H1 (cell line): ENCODE data around the gene NR3C2. TPM values are rescaled to one million over a fixed set of nuclear protein-coding genes. Genes with fewer than 3 reads are reported as not detected.

Experiments
- CTCF ChIA-PET: fragments of 300-600 bp; sonication (Branson Sonifier 250); formaldehyde crosslinking; loops from one replicate; lab custom pipeline; 2021; ENCODE audit not compliant: partially characterized antibody; lab: Charles Lee
- POLR2A ChIA-PET: fragments of 300-600 bp; sonication (Branson Sonifier 250); formaldehyde crosslinking; loops from one replicate; lab custom pipeline; 2021; ENCODE audit warnings: inconsistent platforms; ENCODE audit not compliant: partially characterized antibody; lab: Charles Lee
- DNase-seq, 2 experiments: peaks; one replicate each; pipeline versions ENCODE4 v3.0.0 to v3.0.0-alpha.2; 2010 to 2022; ENCODE audit warnings: low spot score in 2 of 2, low read depth in 1 of 2, mixed read lengths in 1 of 2
- FAIRE-seq: peaks from 2 replicates; lab custom pipeline; 2011; peaks lifted over from hg19 to GRCh38; lab: Jason Lieb, UNC
- H2AFZ ChIP-seq: 2 replicates; pipeline ENCODE4 v1.8.1; 2012; ENCODE audit warnings: low read length, inconsistent platforms
- H2AK5ac ChIP-seq: 2 replicates; pipeline ENCODE4 v1.6.1; 2013; ENCODE audit warnings: low read depth, low read length
- H2BK120ac ChIP-seq: replicated peaks from 2 replicates; pipeline ENCODE3; 2013; ENCODE audit warnings: low read depth, low read length, inconsistent platforms
- H2BK12ac ChIP-seq: 2 replicates; pipeline ENCODE4 v1.6.1; 2013; ENCODE audit warnings: low read depth, low read length
- H2BK15ac ChIP-seq: 2 replicates; pipeline ENCODE4 v1.6.1; 2013; ENCODE audit warnings: low read length
- H2BK20ac ChIP-seq: 2 replicates; pipeline ENCODE4 v1.6.1; 2013; ENCODE audit warnings: low read length
- H2BK5ac ChIP-seq: 2 replicates; pipeline ENCODE4 v1.6.1; 2013; ENCODE audit warnings: low read depth, low read length
- H3K14ac ChIP-seq: 2 replicates; pipeline ENCODE4 v1.6.1; 2013; ENCODE audit warnings: inconsistent platforms; ENCODE audit not compliant: insufficient read length
- H3K18ac ChIP-seq: 2 replicates; pipeline ENCODE4 v1.6.1; 2013; ENCODE audit warnings: low read length; ENCODE audit errors: extremely low read depth
- H3K23ac ChIP-seq: 2 replicates; pipeline ENCODE4 v1.6.1; 2013; ENCODE audit warnings: inconsistent platforms; ENCODE audit not compliant: insufficient read length
- H3K23me2 ChIP-seq: 2 replicates; pipeline ENCODE4 v1.6.1; 2013; ENCODE audit warnings: low read depth, low read length
- H3K27ac ChIP-seq: 2 replicates; pipeline ENCODE4 v1.6.1; 2011; ENCODE audit warnings: low read depth, low read length, inconsistent platforms
- H3K27me3 ChIP-seq, 4 experiments: replicated peaks in 1 of 4; 1 replicate in 1 of 4; 2 replicates in 3 of 4; pipeline versions ENCODE4 v1.6.1 to v1.8.1; 2011 to 2013; ENCODE audit warnings: low read length in 3 of 4, mild to moderate bottlenecking in 3 of 4, inconsistent platforms in 2 of 4, mixed read lengths in 2 of 4, moderate library complexity in 1 of 4; ENCODE audit not compliant: control insufficient read depth in 3 of 4, insufficient read depth in 3 of 4; ENCODE audit errors: extremely low read depth in 1 of 4
- H3K36me3 ChIP-seq, 4 experiments: 2 replicates each; pipeline versions ENCODE4 v1.6.1 to v1.8.1; 2011 to 2013; ENCODE audit warnings: mild to moderate bottlenecking in 4 of 4, low read length in 3 of 4, moderate library complexity in 2 of 4, control low read depth in 1 of 4, inconsistent platforms in 1 of 4; ENCODE audit not compliant: insufficient read depth in 4 of 4, control insufficient read depth in 2 of 4
- H3K4ac ChIP-seq: replicated peaks from 2 replicates; pipeline ENCODE3; 2013; ENCODE audit warnings: low read length, low read depth, mixed read lengths, inconsistent platforms; ENCODE audit not compliant: insufficient read length
- H3K4me1 ChIP-seq, 4 experiments: replicated peaks in 1 of 4; 1 replicate in 1 of 4; 2 replicates in 3 of 4; pipeline versions ENCODE4 v1.6.1 to v1.8.1; 2011 to 2013; ENCODE audit warnings: low read length in 3 of 4, inconsistent platforms in 2 of 4, mixed read lengths in 1 of 4; ENCODE audit not compliant: insufficient read depth in 4 of 4, control insufficient read depth in 3 of 4
- H3K4me2 ChIP-seq, 2 experiments: 2 replicates each; pipeline versions ENCODE4 v1.6.1 to v1.8.1; 2011 to 2013; ENCODE audit warnings: low read depth in 2 of 2, low read length in 2 of 2, control low read depth in 1 of 2, inconsistent platforms in 1 of 2, mild to moderate bottlenecking in 1 of 2; ENCODE audit not compliant: insufficient read depth in 1 of 2
- H3K4me3 ChIP-seq, 4 experiments: fragments of 200-600, 300-600 bp in 1 of 4; sonication (generic), shearing (Covaris generic), sonication (Bioruptor Twin) in 1 of 4; 2 replicates each; pipeline versions ENCODE4 v1.5.1 to v1.8.1; 2011 to 2016; ENCODE audit warnings: low read length in 4 of 4, low read depth in 3 of 4, control low read depth in 2 of 4, inconsistent platforms in 2 of 4, mild to moderate bottlenecking in 2 of 4, mixed read lengths in 1 of 4, moderate library complexity in 1 of 4; ENCODE audit not compliant: insufficient read depth in 2 of 4; ENCODE audit errors: extremely low read depth in 1 of 4
- H3K56ac ChIP-seq: replicated peaks from 2 replicates; pipeline ENCODE3; 2013; ENCODE audit warnings: low read depth, mild to moderate bottlenecking, mixed read lengths, low read length, inconsistent platforms; ENCODE audit not compliant: insufficient read length
- H3K79me1 ChIP-seq: 2 replicates; pipeline ENCODE4 v1.6.1; 2013; ENCODE audit warnings: low read depth, low read length, control low read depth
- H3K79me2 ChIP-seq, 2 experiments: 2 replicates each; pipeline versions ENCODE4 v1.6.1 to v1.8.1; 2012 to 2013; ENCODE audit warnings: low read length in 2 of 2, mild to moderate bottlenecking in 2 of 2, inconsistent platforms in 1 of 2; ENCODE audit not compliant: insufficient read depth in 2 of 2, control insufficient read depth in 1 of 2
- H3K9ac ChIP-seq, 4 experiments: replicated peaks in 1 of 4; 1 replicate in 1 of 4; 2 replicates in 3 of 4; pipeline versions ENCODE4 v1.6.1 to v1.8.1; 2011 to 2013; ENCODE audit warnings: low read depth in 3 of 4, low read length in 3 of 4, control low read depth in 2 of 4, mild to moderate bottlenecking in 2 of 4, moderate library complexity in 2 of 4, inconsistent platforms in 1 of 4; ENCODE audit errors: extremely low read depth in 1 of 4
- H3K9me3 ChIP-seq, 2 experiments: 2 replicates each; pipeline versions ENCODE4 v1.6.1 to v1.8.1; 2012 to 2013; ENCODE audit warnings: mild to moderate bottlenecking in 2 of 2, moderate library complexity in 2 of 2, control low read depth in 1 of 2, inconsistent platforms in 1 of 2, low read depth in 1 of 2, low read length in 1 of 2, mixed read lengths in 1 of 2; ENCODE audit not compliant: insufficient read depth in 2 of 2
- H4K20me1 ChIP-seq, 2 experiments: replicated peaks in 1 of 2; 2 replicates each; pipeline versions ENCODE3 to v1.8.1; 2011 to 2013; ENCODE audit warnings: inconsistent platforms in 2 of 2, low read length in 2 of 2, mild to moderate bottlenecking in 1 of 2; ENCODE audit not compliant: insufficient read depth in 2 of 2, control insufficient read depth in 1 of 2
- H4K5ac ChIP-seq: 2 replicates; pipeline ENCODE4 v1.6.1; 2013; ENCODE audit warnings: low read length, low read depth, mixed read lengths, inconsistent platforms; ENCODE audit not compliant: insufficient read length
- H4K8ac ChIP-seq: 2 replicates; pipeline ENCODE4 v1.8.0; 2013; ENCODE audit warnings: mild to moderate bottlenecking, moderate library complexity, low read length, inconsistent platforms; ENCODE audit not compliant: insufficient read depth; ENCODE audit errors: extremely low read depth
- H4K91ac ChIP-seq: replicated peaks from 2 replicates; pipeline ENCODE3; 2013; ENCODE audit warnings: low read length, mixed read lengths, inconsistent platforms; ENCODE audit not compliant: insufficient read length
- EGR1 ChIP-seq: IDR thresholded peaks from 2 replicates; pipeline ENCODE4 v1.6.1; 2011; ENCODE audit warnings: low read depth, low read length, borderline replicate concordance
- GTF2F1 ChIP-seq: IDR thresholded peaks from 2 replicates; pipeline ENCODE4 v1.6.1; 2012; ENCODE audit warnings: low read depth, low read length, improper control_type of control experiment, borderline replicate concordance
- KDM5A ChIP-seq: fragments of 200-600 bp; IDR thresholded peaks from 2 replicates; pipeline ENCODE4 v1.7.1; 2012; ENCODE audit warnings: mild to moderate bottlenecking, low read length, inconsistent platforms, mixed read lengths
- NRF1 ChIP-seq: IDR thresholded peaks from 2 replicates; pipeline ENCODE4 v1.6.1; 2011; ENCODE audit warnings: mild to moderate bottlenecking, low read depth, low read length, improper control_type of control experiment
- SP2 ChIP-seq: IDR thresholded peaks from 2 replicates; pipeline ENCODE4 v1.6.1; 2012; ENCODE audit warnings: mild to moderate bottlenecking, low read length, inconsistent platforms
- WGBS, 2 experiments: shearing (Covaris generic) in 1 of 2; methylation state at CpG; one replicate each; pipeline versions ENCODE4 v1.1.6 to v1.1.7; 2013 to 2015; ENCODE audit warnings: low lambda C conversion rate in 2 of 2, mixed read lengths in 2 of 2, inconsistent platforms in 1 of 2, low coverage in 1 of 2, missing lambda C conversion rate in 1 of 2; ENCODE audit not compliant: insufficient replicate concordance in 2 of 2, insufficient coverage in 1 of 2, insufficient read length in 1 of 2; ENCODE audit errors: extremely low coverage in 1 of 2, missing lambda C conversion rate in 1 of 2; 5-methylcytosine and 5-hydroxymethylcytosine counted together
- polyA plus RNA-seq, 7 experiments: library from polyadenylated mRNA; depleted of rRNA in 3 of 7; stranded (reverse) in 5 of 7; unstranded in 2 of 7; fragments of >200 nt in 5 of 7; fragments of 200-250 nt in 2 of 7; gene quantifications; 1 replicate in 5 of 7; 2 replicates in 1 of 7; 4 replicates in 1 of 7; pipeline versions ENCODE4 v1.2.1 to v1.2.3, GENCODE V29; 2011 to 2013; ENCODE audit warnings: missing spikeins in 2 of 7, mixed read lengths in 2 of 7
- total RNA-seq: library from RNA; stranded (reverse); fragmentation: NEBNext Ultra II Directional; extraction: Animal tissue kit (Norgen Biotek cat#: 25700); gene quantifications from 2 replicates; pipeline ENCODE4 v1.2.1, GENCODE V29; 2021

NR3C2 gene
- total and polyA plus RNA-seq, 2 of the 8 experiments (the other 6 are each of a cell fraction or from before 2014, with no cell fraction given): 0.80 to 3.9 TPM

GRCh38 chr4:148071009-148071408, 371.2 kb downstream of the NR3C2 start:
- no peak overlapping the region; the same call in 1 of the 2 replicates for H3K27ac ChIP-seq
- H4K91ac ChIP-seq: no peak overlapping the region
- no peak overlapping the region for H3K9ac ChIP-seq
- 86% methylated on average over 4 of the region's 4 CpGs; no CpG with 5 or more reads in 1 of the 2 experiments for WGBS, 2 experiments
- H3K36me3 ChIP-seq: peaks cover 0 to 7% (median 0%) of the 10 kb centered on the region in 4 experiments; a peak in 3 of 8 replicates
- no peak overlapping the region for H2BK120ac ChIP-seq
- no peak overlapping the region for H2BK15ac ChIP-seq
- H2AK5ac ChIP-seq: no peak overlapping the region
- H4K8ac ChIP-seq: no peak overlapping the region; the same call in 1 of the 2 replicates
- DNase-seq (no peak), FAIRE-seq (no peak)
- no peak overlapping the region for H2BK20ac ChIP-seq
- ChIA-PET CTCF (interaction anchor here (0.6 to 1.8 kb wide), 6 partner anchors 9 to 29 kb away, joined by 3 to 6 read pairs (median 4); no protein-coding TSS in a partner anchor), POLR2A (no interaction called here)
- H3K23me2 ChIP-seq: no peaks in the 10 kb centered on the region
- no peaks in the 10 kb centered on the region for H4K20me1 ChIP-seq
- no peak for TF ChIP-seq SP2
- TF ChIP-seq EGR1: no peak
- no peak for TF ChIP-seq KDM5A
- no peak for TF ChIP-seq NRF1
- TF ChIP-seq GTF2F1: no peak
- H3K56ac ChIP-seq: no peak overlapping the region
- no peak overlapping the region for H3K14ac ChIP-seq
- H3K79me1 ChIP-seq: no peaks in the 10 kb centered on the region; the same call in 1 of the 2 replicates
- peaks cover 19 to 21% of the 10 kb centered on the region in 2 experiments for H3K9me3 ChIP-seq
- H3K4me2 ChIP-seq: no peak overlapping the region
- H3K79me2 ChIP-seq: no peaks in the 10 kb centered on the region
- no peak overlapping the region for H3K4me3 ChIP-seq
- no peak overlapping the region for H2AFZ ChIP-seq
- no peak overlapping the region for H2BK5ac ChIP-seq
- H3K23ac ChIP-seq: no peak overlapping the region
- H3K18ac ChIP-seq: no peak overlapping the region
- H2BK12ac ChIP-seq: no peak overlapping the region
- no peak overlapping the region for H4K5ac ChIP-seq
- H3K4ac ChIP-seq: no peak overlapping the region
- peaks cover 0 to 3% (median 0%) of the 10 kb centered on the region in 4 experiments; a peak in 3 of 7 replicates for H3K4me1 ChIP-seq
- no peaks in the 10 kb centered on the region for H3K27me3 ChIP-seq
